GM23248 (cell line): Measurements from ENCODE around the gene HOXD12. TPM values are rescaled to one million over a fixed set of nuclear protein-coding genes. Genes with fewer than 3 reads are reported as not detected.
A peak's percentile ranks its signal among the peaks of the same experiment; 100 is the strongest.

Source experiments
- DNase-seq: peaks from one replicate; pipeline ENCODE4 v3.0.0-alpha.2; 2015
- H2AFZ ChIP-seq: fragments of 200-600 bp; sonication (generic); 2 replicates; pipeline ENCODE4 v1.6.1; 2016; ENCODE audit warnings: antibody characterized with exemption
- H3F3A ChIP-seq: fragments of 200-600 bp; sonication (generic); 2 replicates; pipeline ENCODE4 v1.6.1; 2016; ENCODE audit warnings: mild to moderate bottlenecking, antibody characterized with exemption, mixed run types; ENCODE audit not compliant: insufficient read depth
- H3K27ac ChIP-seq: fragments of 200-600 bp; sonication (generic); 2 replicates; pipeline ENCODE4 v1.5.1; 2016; ENCODE audit warnings: mild to moderate bottlenecking
- H3K27me3 ChIP-seq: fragments of 200-600 bp; sonication (generic); replicated peaks from 2 replicates; pipeline ENCODE4 v1.6.1; 2016; ENCODE audit warnings: mild to moderate bottlenecking; ENCODE audit not compliant: insufficient read depth
- H3K36me3 ChIP-seq: fragments of 200-600 bp; sonication (generic); 2 replicates; pipeline ENCODE4 v1.6.1; 2016; ENCODE audit warnings: low read depth, mild to moderate bottlenecking
- H3K4me1 ChIP-seq: fragments of 200-600 bp; sonication (generic); 2 replicates; pipeline ENCODE4 v1.6.1; 2016; ENCODE audit warnings: mild to moderate bottlenecking; ENCODE audit not compliant: insufficient read depth
- H3K4me2 ChIP-seq: fragments of 200-600 bp; sonication (generic); one replicate; pipeline ENCODE4 v1.6.1; 2016; ENCODE audit warnings: mild to moderate bottlenecking; ENCODE audit not compliant: unreplicated experiment
- H3K4me3 ChIP-seq: fragments of 200-600 bp; sonication (generic); 2 replicates; pipeline ENCODE4 v1.5.1; 2016; ENCODE audit warnings: mild to moderate bottlenecking
- H3K79me2 ChIP-seq: fragments of 200-600 bp; sonication (generic); 2 replicates; pipeline ENCODE4 v1.6.1; 2016; ENCODE audit warnings: mild to moderate bottlenecking; ENCODE audit not compliant: insufficient read depth
- H3K9ac ChIP-seq: fragments of 200-600 bp; sonication (generic); 2 replicates; pipeline ENCODE4 v1.6.1; 2016; ENCODE audit warnings: mild to moderate bottlenecking
- H3K9me2 ChIP-seq: fragments of 200-600 bp; sonication (generic); 2 replicates; pipeline ENCODE4 v1.6.1; 2016; ENCODE audit warnings: mixed run types, mild to moderate bottlenecking, moderate library complexity; ENCODE audit not compliant: insufficient read depth
- H3K9me3 ChIP-seq: fragments of 200-600 bp; sonication (generic); one replicate; pipeline ENCODE4 v1.6.1; 2017; ENCODE audit warnings: low read depth
- H4K20me1 ChIP-seq: fragments of 200-600 bp; sonication (generic); 2 replicates; pipeline ENCODE4 v1.6.0; 2016; ENCODE audit not compliant: insufficient read depth
- EZH2 ChIP-seq: fragments of 200-600 bp; sonication (generic); IDR thresholded peaks from 2 replicates; pipeline ENCODE4 v1.6.1; 2018; ENCODE audit warnings: antibody characterized with exemption, mild to moderate bottlenecking; ENCODE audit not compliant: insufficient read depth, poor library complexity, severe bottlenecking
- EZH2phosphoT487 ChIP-seq: fragments of 200-600 bp; sonication (generic); IDR thresholded peaks from 2 replicates; pipeline ENCODE4 v1.6.1; 2018; ENCODE audit warnings: antibody characterized with exemption, moderate library complexity, mild to moderate bottlenecking, low read depth; ENCODE audit not compliant: insufficient read depth
- WGBS, 2 experiments: methylation state at CpG; one replicate each; pipeline ENCODE4 v1.1.6; 2015 to 2017; ENCODE audit warnings: low lambda C conversion rate in 2 of 2, low coverage in 1 of 2; ENCODE audit errors: missing lambda C conversion rate in 2 of 2; 5-methylcytosine and 5-hydroxymethylcytosine counted together
- in situ Hi-C: fragments of 300-500 bp; cut with MboI; formaldehyde crosslinking; loops from 2 replicates; pipeline ENCODE4 v1.15.0; 2020
- polyA plus RNA-seq: library from polyadenylated mRNA; unstranded; fragments of >200 nt; fragmentation: Nextera tagmentation; extraction: Ambion mirVana; gene quantifications from 2 replicates; pipeline ENCODE4 v1.2.1, GENCODE V29; 2016
- total RNA-seq: library from RNA; depleted of rRNA; stranded (reverse); fragments of >200 nt; shearing (Covaris generic); gene quantifications from 2 replicates; pipeline ENCODE4 v1.2.3, GENCODE V29; 2014

Gene HOXD12
- total and polyA plus RNA-seq, 2 experiments from 2014 or later = 0.19 to 0.22 TPM

- DNase-seq = peak; percentile 89
- Histone ChIP-seq H3K4me2 (peak overlapping the region; percentile 93), H3K9me2 (no peaks in the 10 kb centered on the region), H3K27ac (peak overlapping the region; percentile 96), H3K27me3 (no peaks in the 10 kb centered on the region), H3K9me3 (no peaks in the 10 kb centered on the region), H2AFZ (peak overlapping the region; percentile 67), H3K4me1 (peaks cover 22% of the 10 kb centered on the region), H3K4me3 (peak overlapping the region; percentile 85), H3K79me2 (peaks cover 98% of the 10 kb centered on the region), H3F3A (peaks cover 24% of the 10 kb centered on the region), H3K9ac (peak overlapping the region; percentile 97), H3K36me3 (no peaks in the 10 kb centered on the region), H4K20me1 (no peaks in the 10 kb centered on the region; the same call in 1 of the 2 replicates)
- WGBS, 2 experiments = 9 to 11% methylated on average over 29 to 45 of the region's 48 CpGs
- in situ Hi-C loops = loop anchor here (5.0 to 10.0 kb wide), 2 partner anchors 314 to 407 kb away; no protein-coding TSS in a partner anchor
- TF ChIP-seq EZH2phosphoT487 (no peak), EZH2 (no peak)
These were observed 41.1 kb downstream of the HOXD12 start for GRCh38 chr2:176140513-176141317.

- TF ChIP-seq EZH2 = no peak
- TF ChIP-seq EZH2phosphoT487 = no peak
- no peak overlapping the region for H3K27ac ChIP-seq
- no peaks in the 10 kb centered on the region for H3K27me3 ChIP-seq
- H3K9ac ChIP-seq = no peak overlapping the region
- no peak overlapping the region for H2AFZ ChIP-seq
- no peak overlapping the region for H3K4me2 ChIP-seq
- peaks cover 2% of the 10 kb centered on the region; the same call in 1 of the 2 replicates for H4K20me1 ChIP-seq
- no peaks in the 10 kb centered on the region for H3K36me3 ChIP-seq
- H3K4me1 ChIP-seq = peaks cover 22% of the 10 kb centered on the region
- H3K9me2 ChIP-seq = no peaks in the 10 kb centered on the region
- H3K4me3 ChIP-seq = no peak overlapping the region
- peaks cover 16% of the 10 kb centered on the region for H3F3A ChIP-seq
- peaks cover 99% of the 10 kb centered on the region for H3K79me2 ChIP-seq
- no peaks in the 10 kb centered on the region for H3K9me3 ChIP-seq
- WGBS, 2 experiments = 50 to 84% methylated on average over 2 of the region's 2 CpGs
- in situ Hi-C loops = loop anchor here (5.0 to 10.0 kb wide), 2 partner anchors 313 to 405 kb away; no protein-coding TSS in a partner anchor
- no peak for DNase-seq
These were observed 42.7 kb downstream of the HOXD12 start for GRCh38 chr2:176142281-176142680.

- H2AFZ ChIP-seq = no peak overlapping the region
- no peaks in the 10 kb centered on the region for H3K36me3 ChIP-seq
- H3K9me2 ChIP-seq = no peaks in the 10 kb centered on the region
- in situ Hi-C loops = loop anchor here (10.0 kb wide), 1 partner anchor 309 kb away; no protein-coding TSS in a partner anchor
- H3K27ac ChIP-seq = no peak overlapping the region
- H3K4me3 ChIP-seq = no peak overlapping the region
- 87 to 89% methylated on average over 4 of the region's 4 CpGs for WGBS, 2 experiments
- peaks cover 98% of the 10 kb centered on the region for H3K79me2 ChIP-seq
- no peak for DNase-seq
- peaks cover 2% of the 10 kb centered on the region; the same call in 1 of the 2 replicates for H4K20me1 ChIP-seq
- H3K4me2 ChIP-seq = no peak overlapping the region
- no peaks in the 10 kb centered on the region for H3K9me3 ChIP-seq
- peaks cover 6% of the 10 kb centered on the region for H3K4me1 ChIP-seq
- H3F3A ChIP-seq = no peaks in the 10 kb centered on the region
- no peaks in the 10 kb centered on the region for H3K27me3 ChIP-seq
- TF ChIP-seq EZH2phosphoT487 (no peak), EZH2 (no peak)
- H3K9ac ChIP-seq = no peak overlapping the region
These were observed 45.7 kb downstream of the HOXD12 start for GRCh38 chr2:176145085-176145969.

- WGBS, 2 experiments = 92% methylated on average over 6 of the region's 6 CpGs
- Histone ChIP-seq H3K79me2 (peaks cover 98% of the 10 kb centered on the region), H3K27ac (no peak overlapping the region), H3K4me2 (no peak overlapping the region), H2AFZ (no peak overlapping the region), H4K20me1 (peaks cover 2% of the 10 kb centered on the region; the same call in 1 of the 2 replicates), H3K4me1 (0 out of 2 replicates have a peak, but pooled peaks cover 2% of the 10 kb centered on the region), H3K4me3 (no peak overlapping the region), H3K9ac (no peak overlapping the region), H3K9me3 (no peaks in the 10 kb centered on the region), H3K27me3 (no peaks in the 10 kb centered on the region), H3K9me2 (no peaks in the 10 kb centered on the region), H3F3A (no peaks in the 10 kb centered on the region), H3K36me3 (no peaks in the 10 kb centered on the region)
- in situ Hi-C loops = loop anchor here (10.0 kb wide), 1 partner anchor 309 kb away; no protein-coding TSS in a partner anchor
- DNase-seq = no peak
- TF ChIP-seq EZH2phosphoT487 (no peak), EZH2 (no peak)
These were observed 46.5 kb downstream of the HOXD12 start for GRCh38 chr2:176146101-176146500.
